GM12892 (cell line): ENCODE results near the gene NSL1.
"Not testable (repeated sequence)": the region's sequence is repeated elsewhere in the genome, so short reads cannot be mapped to it uniquely, and the experiment has no call there.

ENCODE experiments used
- DNase-seq: peaks from one replicate; pipeline ENCODE4 v3.0.0; 2011; ENCODE audit not compliant: insufficient read length
- FAIRE-seq: peaks from 2 replicates; lab custom pipeline; 2011; peaks lifted over from hg19 to GRCh38; lab: Jason Lieb, UNC
- POLR2A ChIP-seq: IDR thresholded peaks from 2 replicates; pipeline ENCODE4 v1.6.1; 2011; ENCODE audit warnings: low read depth, low read length, control low read depth
- POLR2AphosphoS5 ChIP-seq: IDR thresholded peaks from 2 replicates; pipeline ENCODE4 v1.6.1; 2011; ENCODE audit warnings: low read depth, low read length, control low read depth
- TAF1 ChIP-seq: IDR thresholded peaks from 2 replicates; pipeline ENCODE4 v1.6.1; 2011; ENCODE audit warnings: low read depth, mild to moderate bottlenecking, control low read depth, low read length, borderline replicate concordance

The NSL1 gene

GRCh38 chr1:212780759-212781158 is 10.8 kb downstream of the NSL1 start:
- DNase-seq = no peak
- FAIRE-seq = no peak
- no peak for TF ChIP-seq TAF1
- no peak for TF ChIP-seq POLR2AphosphoS5
- no peak for TF ChIP-seq POLR2A

GRCh38 chr1:212779086-212779485 is 12.5 kb downstream of the NSL1 start:
- FAIRE-seq, DNase-seq: not testable (repeated sequence)

DNA sequence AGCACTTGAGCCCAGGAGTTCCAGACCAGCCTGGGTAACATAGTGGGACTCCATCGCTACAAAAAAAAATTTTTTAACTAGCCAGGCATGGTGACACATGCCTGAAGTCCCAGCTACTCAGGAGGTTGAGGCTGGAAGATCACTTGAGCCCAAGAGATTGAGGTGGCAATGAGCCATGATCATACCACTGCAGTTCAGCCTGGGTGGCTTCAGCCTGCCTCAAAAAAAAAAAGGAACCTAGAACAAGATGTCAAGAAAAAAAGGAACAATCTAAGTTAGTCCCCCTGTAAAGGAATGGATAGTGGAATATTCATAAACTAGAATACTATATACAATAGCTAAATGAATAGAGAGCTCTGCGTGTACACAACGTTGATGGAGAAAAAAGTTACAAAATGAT is 14.4 kb downstream of the NSL1 start:
- FAIRE-seq (no peak), DNase-seq (no peak)
- TF ChIP-seq POLR2A = no peak
- TF ChIP-seq POLR2AphosphoS5 = no peak
- no peak for TF ChIP-seq TAF1

- TF ChIP-seq POLR2A (no peak), POLR2AphosphoS5 (no peak), TAF1 (no peak)
- FAIRE-seq (no peak), DNase-seq (no peak)
Observed at GRCh38 chr1:212775241-212775640, 16.3 kb downstream of the NSL1 start.

GRCh38 chr1:212774584-212774983 is 17.0 kb downstream of the NSL1 start:
- TF ChIP-seq POLR2AphosphoS5 = no peak
- TF ChIP-seq TAF1 = no peak
- TF ChIP-seq POLR2A = no peak
- peak; percentile 27 for FAIRE-seq
- DNase-seq = no peak

GRCh38 chr1:212773011-212773410 is 18.6 kb downstream of the NSL1 start:
- DNase-seq = no peak
- no peak for TF ChIP-seq POLR2AphosphoS5
- no peak for TF ChIP-seq POLR2A
- TF ChIP-seq TAF1 = no peak
- FAIRE-seq = no peak

- DNase-seq (no peak), FAIRE-seq (no peak)
- TF ChIP-seq POLR2AphosphoS5 (no peak), TAF1 (no peak), POLR2A (no peak)
Observed at GRCh38 chr1:212771341-212771740, 20.2 kb downstream of the NSL1 start.

GRCh38 chr1:212769459-212770167 is 22.0 kb downstream of the NSL1 start:
- no peak for TF ChIP-seq POLR2AphosphoS5
- TF ChIP-seq TAF1 = no peak
- TF ChIP-seq POLR2A = no peak
- FAIRE-seq = peak; percentile 9

GRCh38 chr1:212766825-212767224 is 24.8 kb downstream of the NSL1 start:
- DNase-seq, FAIRE-seq: not testable (repeated sequence)

More at GRCh38 chr1:212769459-212770167, 22.0 kb downstream of the NSL1 start:
- no peak for DNase-seq

DNA sequence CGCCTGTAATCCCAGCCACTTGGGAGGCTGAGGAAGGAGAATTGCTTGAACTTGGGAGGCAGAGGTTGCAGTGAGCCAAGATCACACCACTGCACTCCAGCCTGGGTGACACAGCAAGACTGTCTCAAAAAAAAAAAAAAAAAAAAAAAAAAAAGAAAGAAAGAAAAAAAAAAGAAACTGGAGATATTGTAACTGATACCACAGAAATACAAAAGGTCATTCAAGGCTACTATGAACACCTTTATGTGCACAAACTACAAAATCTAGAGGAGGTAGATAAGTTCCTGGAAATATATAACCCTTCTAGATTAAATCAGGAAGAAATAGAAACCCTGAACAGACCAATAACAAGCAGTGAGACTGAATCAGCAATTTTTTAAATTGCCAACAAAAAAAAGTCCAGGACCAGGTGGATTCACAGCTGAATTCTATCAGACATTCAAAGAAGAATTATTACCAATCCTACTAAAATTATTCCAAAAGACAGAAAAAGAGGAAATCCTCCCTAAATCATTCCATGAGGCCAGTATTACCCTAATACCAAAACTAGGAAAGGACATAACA is 26.8 kb downstream of the NSL1 start:
- not testable (repeated sequence) for DNase-seq, FAIRE-seq

DNA sequence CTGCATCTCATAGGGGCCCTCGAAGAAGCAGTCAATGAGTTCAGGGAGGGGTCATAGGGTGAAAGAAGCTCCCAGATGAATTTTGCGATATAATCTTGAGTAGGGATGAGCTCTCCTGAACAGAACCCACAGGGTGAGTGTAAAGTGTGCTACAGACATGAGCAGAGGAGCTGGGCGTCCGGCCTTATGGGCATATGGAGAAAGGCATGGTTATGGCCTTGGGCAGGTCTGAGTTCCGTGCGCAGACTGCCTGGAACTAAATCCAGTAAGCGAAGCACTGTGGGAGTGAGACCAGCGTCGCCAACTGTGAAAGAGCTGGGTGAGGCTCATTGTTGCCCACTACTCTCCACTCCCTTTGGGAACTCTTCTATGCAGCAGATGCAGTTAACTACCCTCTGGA is 28.7 kb downstream of the NSL1 start:
- FAIRE-seq (no peak), DNase-seq (no peak)
- TF ChIP-seq POLR2A (no peak), POLR2AphosphoS5 (no peak), TAF1 (no peak)

GRCh38 chr1:212762234-212762633 is 29.3 kb downstream of the NSL1 start:
- DNase-seq (no peak), FAIRE-seq (no peak)
- TF ChIP-seq POLR2A = no peak
- TF ChIP-seq POLR2AphosphoS5 = no peak
- no peak for TF ChIP-seq TAF1

- FAIRE-seq = peak; percentile 72
- DNase-seq = peak; percentile 29
Observed at GRCh38 chr1:212760126-212760823, 31.3 kb downstream of the NSL1 start.

More at GRCh38 chr1:212760126-212760823, 31.3 kb downstream of the NSL1 start:
- TF ChIP-seq POLR2A (no peak), POLR2AphosphoS5 (no peak), TAF1 (no peak)
